Measurements from ENCODE around the gene ACTL6B.
A peak's percentile ranks its signal among the peaks of the same experiment; 100 is the strongest.

Gene ACTL6B

DNA sequence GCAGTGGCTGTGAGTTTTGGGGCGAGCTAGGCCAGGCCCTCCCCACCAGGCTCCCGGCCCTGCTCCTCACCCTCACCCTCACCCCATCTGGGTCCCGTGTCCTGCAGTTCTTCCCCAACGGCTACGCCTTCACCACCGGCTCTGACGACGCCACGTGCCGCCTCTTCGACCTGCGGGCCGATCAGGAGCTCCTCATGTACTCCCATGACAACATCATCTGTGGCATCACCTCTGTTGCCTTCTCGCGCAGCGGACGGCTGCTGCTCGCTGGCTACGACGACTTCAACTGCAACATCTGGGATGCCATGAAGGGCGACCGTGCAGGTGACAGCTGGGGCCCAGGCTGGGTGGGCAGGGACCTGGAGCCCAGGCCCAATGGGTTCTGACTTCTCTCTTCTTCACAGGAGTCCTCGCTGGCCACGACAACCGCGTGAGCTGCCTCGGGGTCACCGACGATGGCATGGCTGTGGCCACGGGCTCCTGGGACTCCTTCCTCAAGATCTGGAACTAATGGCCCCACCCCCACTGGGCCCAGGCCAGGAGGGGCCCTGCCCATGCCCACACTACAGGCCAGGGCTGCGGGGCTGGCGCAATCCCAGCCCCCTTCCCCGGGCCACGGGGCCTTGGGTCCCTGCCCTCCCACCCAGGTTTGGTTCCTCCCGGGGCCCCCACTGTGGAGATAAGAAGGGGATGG lies 22.2 kb upstream of the ACTL6B start:
- peak overlapping the region; percentile 94 for H3K27ac ChIP-seq
- TF ChIP-seq, protein P1, sequence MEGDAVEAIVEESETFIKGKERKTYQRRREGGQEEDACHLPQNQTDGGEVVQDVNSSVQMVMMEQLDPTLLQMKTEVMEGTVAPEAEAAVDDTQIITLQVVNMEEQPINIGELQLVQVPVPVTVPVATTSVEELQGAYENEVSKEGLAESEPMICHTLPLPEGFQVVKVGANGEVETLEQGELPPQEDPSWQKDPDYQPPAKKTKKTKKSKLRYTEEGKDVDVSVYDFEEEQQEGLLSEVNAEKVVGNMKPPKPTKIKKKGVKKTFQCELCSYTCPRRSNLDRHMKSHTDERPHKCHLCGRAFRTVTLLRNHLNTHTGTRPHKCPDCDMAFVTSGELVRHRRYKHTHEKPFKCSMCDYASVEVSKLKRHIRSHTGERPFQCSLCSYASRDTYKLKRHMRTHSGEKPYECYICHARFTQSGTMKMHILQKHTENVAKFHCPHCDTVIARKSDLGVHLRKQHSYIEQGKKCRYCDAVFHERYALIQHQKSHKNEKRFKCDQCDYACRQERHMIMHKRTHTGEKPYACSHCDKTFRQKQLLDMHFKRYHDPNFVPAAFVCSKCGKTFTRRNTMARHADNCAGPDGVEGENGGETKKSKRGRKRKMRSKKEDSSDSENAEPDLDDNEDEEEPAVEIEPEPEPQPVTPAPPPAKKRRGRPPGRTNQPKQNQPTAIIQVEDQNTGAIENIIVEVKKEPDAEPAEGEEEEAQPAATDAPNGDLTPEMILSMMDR (IDR thresholded peaks at IDR 0.05), result no peak
- TF ChIP-seq ZFX (IDR thresholded peaks at IDR 0.05; ENCODE audit: borderline replicate concordance), result no peak

- TF ChIP-seq, protein P1 (IDR thresholded peaks at IDR 0.05), result no peak
- TF ChIP-seq ZFX (IDR thresholded peaks at IDR 0.05; ENCODE audit: borderline replicate concordance), result no peak
- H3K27ac ChIP-seq, result peak overlapping the region; percentile 94
These were observed 21.3 kb upstream of the ACTL6B start for GRCh38 chr7:100677308-100678267.

- peak overlapping the region; percentile 94; the same call in 1 of the 2 replicates for H3K27ac ChIP-seq
- no peak for TF ChIP-seq ZFX (IDR thresholded peaks at IDR 0.05; ENCODE audit: borderline replicate concordance)
- TF ChIP-seq, protein P1 (IDR thresholded peaks at IDR 0.05), result no peak
These were observed 20.5 kb upstream of the ACTL6B start for GRCh38 chr7:100676501-100677306.

DNA sequence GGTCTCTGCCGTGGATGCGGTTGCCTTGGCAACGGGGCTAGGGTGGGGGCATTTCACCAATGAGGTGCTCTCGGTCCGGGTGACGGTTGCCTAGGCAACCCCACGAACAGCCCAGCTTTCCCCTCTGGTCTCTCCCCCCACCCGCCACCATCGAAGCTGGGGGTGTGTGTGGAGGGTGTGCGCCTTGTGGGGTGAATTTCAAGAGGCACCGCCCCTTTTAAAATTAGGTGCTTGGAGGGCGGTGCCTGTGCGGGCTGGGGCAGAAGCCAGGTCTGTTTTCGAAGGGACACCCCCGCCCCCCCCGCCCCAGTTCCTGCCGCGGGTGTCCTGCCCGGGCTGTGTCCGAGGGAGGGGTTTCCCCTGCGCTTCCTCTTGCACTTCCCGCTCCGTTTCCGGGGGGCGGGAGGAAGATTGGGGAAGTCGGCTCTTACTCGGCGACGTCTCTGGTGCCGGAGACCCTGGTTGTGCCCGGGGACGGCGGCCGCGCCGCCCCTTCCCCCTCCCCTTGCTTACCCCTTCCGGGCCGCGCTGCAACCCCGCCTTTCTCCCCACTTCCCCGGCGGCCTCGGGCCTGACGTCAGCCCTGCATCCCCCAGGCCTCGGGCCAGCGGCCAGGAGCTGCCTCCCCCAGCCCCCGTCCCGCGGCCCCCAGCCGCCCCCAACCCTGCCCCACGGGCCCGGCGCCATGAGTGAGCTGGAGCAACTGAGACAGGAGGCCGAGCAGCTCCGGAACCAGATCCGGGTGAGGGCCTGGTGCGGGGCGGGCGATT lies 19.5 kb upstream of the ACTL6B start:
- TF ChIP-seq, protein P1 (IDR thresholded peaks at IDR 0.05), result no peak
- no peak for TF ChIP-seq ZFX (IDR thresholded peaks at IDR 0.05; ENCODE audit: borderline replicate concordance)
- H3K27ac ChIP-seq, result peak overlapping the region; percentile 94

- H3K27ac ChIP-seq, result peak overlapping the region; percentile 94
- TF ChIP-seq ZFX (IDR thresholded peaks at IDR 0.05; ENCODE audit: borderline replicate concordance), result no peak
These were observed 18.8 kb upstream of the ACTL6B start for GRCh38 chr7:100675105-100675451.

GRCh38 chr7:100674411-100675104 lies 18.3 kb upstream of the ACTL6B start:
- H3K27ac ChIP-seq, result peak overlapping the region; percentile 94
- no peak for TF ChIP-seq ZFX (IDR thresholded peaks at IDR 0.05; ENCODE audit: borderline replicate concordance)
- TF ChIP-seq, protein P1 (IDR thresholded peaks at IDR 0.05), result no peak

Measured in 22Rv1 (cell line).